HuH-7.5 (cell line): ENCODE results near the gene SBK3.
"Not testable (repeated sequence)": the region's sequence is repeated elsewhere in the genome, so short reads cannot be mapped to it uniquely, and the experiment has no call there.

Source experiments
- DNase-seq: peaks from one replicate; pipeline ENCODE4 v3.0.0; 2011; ENCODE audit warnings: low spot score

SBK3 gene, protein sequence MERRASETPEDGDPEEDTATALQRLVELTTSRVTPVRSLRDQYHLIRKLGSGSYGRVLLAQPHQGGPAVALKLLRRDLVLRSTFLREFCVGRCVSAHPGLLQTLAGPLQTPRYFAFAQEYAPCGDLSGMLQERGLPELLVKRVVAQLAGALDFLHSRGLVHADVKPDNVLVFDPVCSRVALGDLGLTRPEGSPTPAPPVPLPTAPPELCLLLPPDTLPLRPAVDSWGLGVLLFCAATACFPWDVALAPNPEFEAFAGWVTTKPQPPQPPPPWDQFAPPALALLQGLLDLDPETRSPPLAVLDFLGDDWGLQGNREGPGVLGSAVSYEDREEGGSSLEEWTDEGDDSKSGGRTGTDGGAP

DNA sequence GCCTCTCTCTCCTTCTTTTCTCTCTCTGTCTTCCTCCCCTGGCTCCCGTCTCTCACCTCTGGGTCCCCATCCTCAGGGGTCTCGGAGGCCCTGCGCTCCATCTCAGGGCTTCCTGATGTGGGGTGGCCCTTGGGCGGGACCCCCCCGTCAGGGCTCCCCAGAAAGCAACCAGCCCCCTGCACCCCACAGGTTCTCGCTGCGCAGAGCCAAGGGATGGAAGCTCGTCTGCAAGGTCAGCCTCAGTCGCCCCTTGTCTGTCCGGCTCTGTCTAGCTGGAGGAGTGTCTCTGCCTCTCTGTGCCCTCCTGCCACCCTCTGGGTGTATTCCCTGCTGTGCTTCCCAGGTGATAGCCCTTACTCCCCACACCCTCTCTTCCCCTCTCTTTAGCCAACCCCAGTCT, at the start of gene SBK3:
SBK3 (minus strand) TSS at position 101 of the 400 bp plus-strand sequence; CDS start at position 101, 0 bp downstream.
- DNase-seq = no peak

DNA sequence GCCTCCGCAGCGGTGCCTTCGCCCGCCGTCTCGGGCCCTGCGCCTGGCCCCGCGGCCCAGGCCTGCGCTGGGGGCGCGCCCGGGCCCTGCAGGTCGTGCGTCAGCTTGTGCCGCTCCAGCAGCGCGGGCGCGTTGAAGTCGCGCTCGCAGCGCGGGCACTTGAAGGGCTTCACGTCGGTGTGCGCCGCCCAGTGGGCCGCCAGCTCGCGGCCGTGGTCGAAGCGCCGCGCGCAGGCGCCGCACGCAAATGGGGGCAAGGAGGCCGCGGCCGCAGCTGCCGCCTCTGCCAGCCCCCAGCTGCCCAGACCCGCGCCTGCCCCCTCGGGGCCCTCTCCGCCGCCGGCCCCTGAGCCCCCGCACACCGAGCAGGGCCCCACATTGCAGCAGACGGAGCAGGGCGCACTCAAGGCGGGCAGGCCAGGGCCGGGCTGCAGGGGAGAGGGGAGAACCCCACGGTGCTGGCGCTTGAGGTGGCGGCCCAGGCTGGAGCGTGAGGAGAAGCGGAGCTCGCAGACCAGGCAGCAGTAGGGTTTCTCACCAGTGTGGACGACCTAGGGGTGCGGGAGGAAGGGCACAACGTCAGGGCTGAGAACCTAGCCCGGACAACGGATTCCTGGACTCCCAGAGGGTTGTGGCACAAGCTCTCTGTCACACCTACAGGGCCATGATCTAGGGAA, 47.9 kb upstream of the SBK3 start:
- no peak for DNase-seq

DNA sequence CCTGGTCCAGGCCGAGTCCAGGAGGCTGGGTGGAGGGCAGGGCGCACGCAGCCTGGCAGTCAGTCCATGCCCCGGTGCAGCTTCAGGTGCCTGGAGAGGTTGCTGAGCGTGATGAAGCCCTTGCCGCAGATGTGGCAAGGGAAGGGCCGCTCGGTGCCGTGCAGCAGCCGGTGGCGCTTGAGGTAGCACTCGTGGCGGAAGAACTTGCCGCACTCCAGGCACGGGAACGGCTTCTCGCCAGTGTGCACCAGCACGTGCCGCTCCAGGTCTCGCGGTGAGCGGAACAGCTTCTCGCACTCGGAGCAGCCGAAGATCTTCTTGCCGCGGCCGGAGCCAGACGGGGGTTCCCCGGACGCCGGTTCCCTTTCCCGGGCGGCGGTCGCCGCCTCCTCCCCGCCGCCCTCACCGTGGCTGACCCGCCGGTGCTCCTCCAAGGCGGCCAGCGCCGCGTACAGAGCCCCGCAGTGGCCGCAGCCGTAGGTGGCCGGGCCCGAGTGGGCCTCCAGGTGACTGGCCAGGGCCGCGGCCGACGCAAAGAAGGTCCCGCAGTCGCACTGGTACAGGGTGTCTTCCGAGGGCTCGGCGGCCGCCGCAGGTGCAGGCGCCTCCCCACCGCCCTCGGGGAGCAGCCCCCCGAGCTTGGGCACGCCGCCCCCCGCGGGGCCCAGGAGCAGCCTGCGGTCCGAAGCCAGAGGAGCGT, 47.2 kb upstream of the SBK3 start:
- DNase-seq = no peak

DNA sequence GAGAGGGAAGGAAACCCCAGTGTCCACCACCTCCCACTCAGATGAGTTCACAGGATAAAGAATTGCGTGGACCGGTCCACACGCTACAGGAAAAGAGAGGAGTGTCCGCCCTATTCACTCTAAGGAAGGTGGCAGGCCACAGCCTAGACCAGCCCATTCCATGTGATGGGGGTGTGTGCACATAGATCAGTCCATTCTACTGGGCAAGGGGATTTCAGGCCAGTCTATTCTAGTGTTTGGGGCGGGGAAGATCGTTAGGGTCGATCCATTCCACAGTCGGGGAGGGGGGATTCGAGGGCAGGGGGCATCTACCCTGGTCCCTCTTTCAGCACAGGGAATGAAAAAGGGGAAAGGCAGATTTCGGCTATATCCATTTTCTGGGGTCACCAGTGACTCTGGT, 46.2 kb upstream of the SBK3 start:
- no peak for DNase-seq

DNA sequence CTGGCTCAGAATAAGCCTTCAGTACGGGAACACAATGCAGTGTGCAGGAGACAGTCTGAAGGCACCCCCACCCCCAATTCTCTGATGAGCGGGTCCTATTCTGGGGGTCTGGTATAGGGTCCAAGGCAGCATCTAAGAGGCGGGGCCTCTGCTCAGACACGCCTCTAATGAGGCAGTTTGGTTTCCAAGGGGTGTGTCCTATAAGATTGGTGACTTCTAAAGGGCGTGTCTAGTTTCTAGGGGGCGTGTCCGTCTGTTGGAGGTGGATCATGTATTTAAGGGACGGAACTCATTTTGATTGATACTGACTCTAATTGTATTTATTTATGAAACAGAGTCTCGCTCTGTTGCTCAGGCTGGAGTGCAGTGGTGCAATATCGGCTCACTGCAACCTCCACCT, 45.3 kb upstream of the SBK3 start:
- no peak for DNase-seq

DNA sequence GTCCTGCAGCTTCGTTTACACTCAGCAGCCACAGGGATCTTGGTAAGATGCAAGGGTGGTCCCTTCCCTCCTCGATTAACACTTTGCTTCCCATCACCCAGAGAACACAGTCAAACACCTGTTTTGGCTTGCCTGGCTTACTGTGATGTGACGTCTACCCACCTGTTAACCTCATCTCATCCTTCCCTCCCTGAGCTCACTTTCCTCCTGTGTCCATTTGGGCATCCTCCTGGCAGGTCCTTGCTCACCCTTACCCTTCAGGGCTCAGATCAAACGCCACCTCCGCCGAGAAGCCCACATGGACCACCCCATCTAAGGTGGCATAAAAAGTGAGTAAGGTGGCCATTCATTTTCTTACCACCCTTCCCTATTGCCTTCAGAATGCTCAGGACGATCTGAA, 44.8 kb upstream of the SBK3 start:
- DNase-seq = no peak

DNA sequence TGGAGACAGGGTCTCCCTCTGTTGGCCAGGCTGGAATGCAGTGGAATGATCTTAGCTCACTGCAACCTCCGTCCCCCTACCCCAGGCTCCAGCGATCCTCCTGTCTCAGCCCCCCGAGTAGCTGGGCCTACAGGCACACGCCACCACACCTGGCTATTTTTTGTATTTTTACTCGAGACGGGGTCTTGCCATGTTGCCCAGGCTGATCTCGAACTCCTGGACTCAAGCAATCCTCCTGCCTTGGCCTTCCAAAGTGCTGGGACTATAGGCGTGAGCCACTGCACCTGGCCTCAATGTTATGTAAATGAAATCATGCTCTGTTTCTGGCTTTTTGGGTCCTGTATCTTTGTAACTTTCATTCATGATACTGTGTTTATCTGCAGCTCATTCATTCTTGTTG, 43.4 kb upstream of the SBK3 start:
- DNase-seq = no peak

DNA sequence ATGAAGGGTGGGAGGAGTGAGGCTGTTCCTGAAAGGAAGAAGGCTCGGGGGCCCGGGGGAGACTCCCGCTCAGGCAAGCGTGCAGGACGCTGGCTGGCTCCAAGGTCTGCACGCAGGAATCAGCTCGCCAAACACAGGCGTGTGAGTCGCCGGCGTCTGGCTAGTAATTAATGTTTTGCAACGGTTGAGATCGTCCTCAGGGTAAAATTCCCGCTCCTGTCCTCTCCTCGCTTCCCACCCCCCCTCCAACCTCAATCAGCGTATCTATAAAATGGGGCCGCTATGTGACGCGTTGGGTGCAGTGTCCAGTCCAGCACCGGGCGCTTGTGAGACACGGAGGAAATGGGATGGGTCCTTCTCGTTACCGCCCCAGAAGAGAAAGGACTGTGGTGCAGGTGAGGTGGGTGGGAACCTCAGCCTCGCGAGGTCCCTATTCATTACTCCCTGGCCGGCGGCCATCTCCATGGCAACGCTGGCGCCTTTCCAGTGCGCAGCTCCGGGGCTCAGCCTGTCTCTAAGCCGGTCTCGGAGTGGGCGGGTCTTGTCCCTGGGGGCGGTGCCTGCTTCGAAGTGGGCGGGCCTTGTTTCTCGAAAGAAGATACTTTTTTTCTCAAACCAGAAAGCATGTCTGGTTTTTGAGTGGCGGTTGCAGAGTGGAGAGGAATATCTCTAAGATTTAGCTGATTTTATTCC, 41.8 kb upstream of the SBK3 start:
- peak; percentile 99 for DNase-seq

DNA sequence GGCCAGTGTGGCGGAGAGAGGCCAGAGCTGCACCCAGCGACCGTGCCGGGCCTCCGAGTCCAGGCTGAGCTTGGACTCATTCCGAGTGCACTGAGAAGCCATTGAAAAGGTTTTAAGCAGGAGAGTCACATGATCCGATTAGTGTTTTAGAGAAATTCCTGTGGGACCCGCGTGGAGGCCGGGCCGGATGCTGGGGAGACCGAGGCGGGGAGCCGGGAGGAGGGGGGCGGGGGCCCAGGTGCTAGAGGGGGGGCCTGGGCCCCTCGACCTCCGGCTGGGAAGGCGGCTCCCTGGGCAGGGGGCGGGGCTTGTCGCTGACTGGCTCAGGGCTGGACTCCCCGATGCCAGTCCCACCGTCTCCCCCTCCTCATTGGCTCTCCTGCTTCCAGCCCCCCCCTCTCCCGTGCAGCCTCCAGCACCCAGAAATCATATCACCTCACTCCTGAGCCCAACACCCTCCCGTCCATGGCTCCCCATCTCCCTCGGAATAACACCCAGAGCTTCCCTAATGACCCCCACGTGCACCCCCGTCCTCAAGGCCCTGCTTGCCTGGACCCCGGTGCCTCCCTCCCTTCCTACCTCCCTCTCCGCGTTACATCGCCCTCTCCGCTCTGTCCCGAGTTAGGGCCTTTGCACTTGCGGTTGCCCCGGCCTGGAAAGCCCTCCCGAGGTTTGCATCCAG, 40.5 kb upstream of the SBK3 start:
- DNase-seq = peak; percentile 71

DNA sequence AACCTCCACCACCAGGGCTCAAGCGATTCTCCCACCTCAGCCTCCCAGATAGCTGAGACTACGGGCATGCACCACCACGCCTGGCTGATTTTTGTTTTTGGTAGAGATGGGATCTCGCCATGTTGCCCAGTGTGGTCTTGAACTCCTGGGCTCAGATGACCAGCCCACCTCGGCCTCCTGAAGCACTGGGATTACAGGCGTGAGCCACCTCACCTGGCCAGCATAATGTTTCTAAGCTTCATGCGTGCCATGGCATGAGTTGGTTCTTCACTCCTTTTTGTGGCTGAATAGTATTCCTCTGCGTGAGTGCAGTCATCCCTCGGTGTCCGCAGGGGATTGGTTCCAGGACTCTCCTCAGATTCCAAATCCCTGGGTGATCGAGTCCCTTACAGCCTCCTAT, 39.5 kb upstream of the SBK3 start:
- no peak for DNase-seq

DNA sequence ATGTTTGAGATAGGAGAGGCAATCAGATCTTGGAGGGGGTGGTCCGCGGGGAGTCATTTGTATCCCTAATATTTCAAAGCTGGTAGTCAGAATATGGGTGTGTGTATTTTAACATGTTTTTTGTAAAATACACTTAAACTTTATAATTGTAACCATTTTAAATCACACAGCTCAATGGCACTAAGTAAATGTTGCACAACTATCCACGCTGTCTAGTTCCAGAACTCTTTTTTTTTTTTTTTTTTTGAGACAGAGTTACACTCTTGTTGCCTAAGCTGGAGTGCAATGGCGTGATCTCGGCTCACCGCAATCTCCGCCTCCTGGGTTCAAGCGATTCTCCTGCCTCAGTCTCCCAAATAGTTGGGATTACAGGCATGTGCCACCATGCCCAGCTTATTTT, 38.6 kb upstream of the SBK3 start:
- not testable (repeated sequence) for DNase-seq

DNA sequence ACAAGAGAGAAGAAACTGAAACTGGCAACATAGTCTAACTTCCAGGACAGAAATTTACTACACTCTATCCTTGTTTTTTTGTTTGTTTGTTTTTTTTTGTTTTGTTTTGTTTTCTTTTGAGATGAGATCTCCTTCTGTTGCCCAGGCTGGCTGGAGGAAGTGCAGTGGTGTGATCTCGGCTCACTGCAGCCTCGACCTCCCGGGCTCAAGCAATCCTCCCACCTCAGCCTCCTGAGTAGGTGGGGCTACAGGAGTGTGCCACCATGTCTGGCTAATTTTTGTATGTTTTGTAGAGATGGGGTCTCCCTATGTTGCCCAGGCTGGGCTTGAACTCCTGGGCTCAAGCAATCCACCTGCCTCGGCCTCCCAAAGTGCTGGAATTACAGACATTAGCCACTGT, 36.9 kb upstream of the SBK3 start:
- not testable (repeated sequence) for DNase-seq

DNA sequence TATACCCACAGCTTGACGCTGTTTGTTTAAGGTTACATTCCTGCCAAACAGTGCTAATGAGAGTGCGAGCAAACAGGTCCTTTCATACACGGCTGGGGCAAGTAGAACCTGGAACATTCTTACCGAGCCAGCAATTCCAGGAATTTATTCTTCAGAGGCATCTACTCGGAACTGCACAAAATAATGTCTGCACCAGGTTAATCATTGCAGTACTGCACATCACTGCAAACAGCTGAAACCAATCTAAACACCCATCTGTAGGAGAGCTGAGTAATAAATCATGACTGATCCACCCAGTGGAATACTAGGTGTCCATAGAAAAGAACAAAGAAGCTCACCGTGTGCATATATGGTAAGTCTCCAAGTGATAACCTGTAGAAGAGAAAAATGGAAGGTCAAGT, 36.5 kb upstream of the SBK3 start:
- no peak for DNase-seq

DNA sequence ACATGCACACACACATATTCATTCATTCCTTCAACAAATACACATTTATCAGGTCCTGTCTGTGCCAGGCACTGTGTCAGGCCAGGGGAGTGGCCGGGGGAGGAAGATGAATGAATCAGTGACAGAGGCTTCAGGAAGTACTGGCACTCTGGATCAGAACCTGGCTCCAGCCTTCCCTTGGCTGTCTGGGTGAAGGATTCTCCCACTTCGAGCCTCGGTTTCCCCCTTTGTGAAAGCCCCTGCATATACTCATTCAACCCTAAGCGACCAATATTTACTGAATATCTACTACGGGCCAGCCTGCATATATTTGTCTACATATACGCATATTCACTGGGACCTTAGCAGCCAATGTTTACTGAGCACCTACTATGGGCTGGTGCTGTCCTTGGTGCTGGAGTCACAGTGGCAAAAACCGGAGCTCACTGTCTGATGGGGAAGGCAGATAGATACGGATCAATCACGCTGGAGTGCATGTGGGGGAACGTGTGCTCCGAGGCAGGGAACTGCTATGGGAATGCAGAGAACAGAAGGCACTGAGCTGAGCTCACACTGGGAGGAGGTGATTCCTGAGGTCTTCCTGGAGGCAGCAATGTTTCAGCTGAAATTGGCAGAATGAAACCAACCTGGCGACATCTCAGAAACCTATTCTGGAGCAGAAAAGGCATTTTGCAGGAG, 35.9 kb upstream of the SBK3 start:
- DNase-seq = no peak

DNA sequence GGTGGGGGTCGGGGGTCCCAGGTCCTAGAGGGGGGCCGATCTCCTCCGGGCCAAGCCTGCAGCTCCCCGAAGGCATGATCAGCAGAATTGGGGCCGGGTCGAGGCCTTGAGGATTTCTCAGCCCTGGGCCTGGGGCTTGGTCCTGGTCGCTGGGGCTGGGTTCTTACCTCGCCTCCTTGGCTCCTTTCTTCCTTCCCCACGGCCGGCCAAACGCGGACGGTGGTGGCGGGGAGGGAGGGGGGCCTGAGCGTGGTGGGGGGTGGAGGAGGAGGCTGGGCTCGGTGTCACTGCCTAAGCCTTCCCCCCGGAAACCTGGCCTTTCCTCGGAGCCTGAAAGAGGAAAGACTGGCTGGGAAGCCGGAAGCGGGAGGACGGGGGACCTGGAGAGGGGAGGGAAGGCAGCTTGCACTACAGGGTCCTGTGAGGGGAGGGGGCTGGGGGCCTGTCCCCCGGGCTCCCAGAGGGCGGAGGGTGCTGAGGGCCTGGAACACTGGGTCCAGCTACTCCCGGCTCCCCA, 35.3 kb upstream of the SBK3 start, which contains the start of gene ZNF579:
ZNF579 (minus strand) TSS at position 221 of the 517 bp plus-strand sequence. CDS start 1,209 bp downstream, outside the sequence.
- DNase-seq = peak; percentile 96

DNA sequence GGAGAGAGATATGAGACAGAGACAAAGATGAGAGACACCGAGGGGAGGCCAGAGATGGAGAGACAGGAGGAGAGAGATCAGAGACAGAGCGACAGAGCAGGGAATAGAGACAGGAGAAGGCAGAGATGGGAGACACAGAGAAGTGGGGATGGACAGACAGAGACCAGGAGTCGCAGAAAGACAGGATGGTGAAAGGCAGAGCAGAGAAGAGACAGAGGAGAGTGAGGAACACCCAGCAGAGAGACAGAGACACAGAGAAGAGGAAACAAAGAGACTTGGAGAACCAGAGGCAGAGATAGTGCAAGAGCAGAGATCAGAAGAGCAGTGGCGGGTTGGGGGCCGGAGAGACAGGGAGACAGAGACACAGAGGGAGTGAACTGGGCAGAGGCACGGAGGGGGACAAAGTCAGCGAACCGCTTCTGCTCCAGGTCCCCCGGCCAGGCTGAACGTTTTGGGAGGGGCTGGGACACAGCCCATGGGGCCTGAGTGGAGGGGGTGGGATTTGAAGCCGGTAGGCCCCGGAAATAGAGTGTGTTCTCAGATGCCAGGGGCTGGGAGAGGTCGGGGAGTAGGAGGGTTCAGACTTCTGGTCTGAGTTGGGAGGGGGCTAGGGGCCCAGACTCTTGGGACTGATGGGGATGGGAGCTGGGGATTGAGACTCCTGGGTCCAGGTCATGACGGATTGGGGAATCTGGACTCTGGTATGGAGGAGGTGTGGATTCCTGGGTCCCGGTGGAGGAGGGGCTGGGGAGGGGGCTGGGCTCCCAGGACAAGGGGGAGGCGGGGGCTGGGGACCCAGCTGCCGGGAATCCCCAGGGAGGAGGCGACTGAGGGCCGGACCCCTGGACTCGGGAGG, 34.7 kb upstream of the SBK3 start:
- DNase-seq = peak; percentile 55

DNA sequence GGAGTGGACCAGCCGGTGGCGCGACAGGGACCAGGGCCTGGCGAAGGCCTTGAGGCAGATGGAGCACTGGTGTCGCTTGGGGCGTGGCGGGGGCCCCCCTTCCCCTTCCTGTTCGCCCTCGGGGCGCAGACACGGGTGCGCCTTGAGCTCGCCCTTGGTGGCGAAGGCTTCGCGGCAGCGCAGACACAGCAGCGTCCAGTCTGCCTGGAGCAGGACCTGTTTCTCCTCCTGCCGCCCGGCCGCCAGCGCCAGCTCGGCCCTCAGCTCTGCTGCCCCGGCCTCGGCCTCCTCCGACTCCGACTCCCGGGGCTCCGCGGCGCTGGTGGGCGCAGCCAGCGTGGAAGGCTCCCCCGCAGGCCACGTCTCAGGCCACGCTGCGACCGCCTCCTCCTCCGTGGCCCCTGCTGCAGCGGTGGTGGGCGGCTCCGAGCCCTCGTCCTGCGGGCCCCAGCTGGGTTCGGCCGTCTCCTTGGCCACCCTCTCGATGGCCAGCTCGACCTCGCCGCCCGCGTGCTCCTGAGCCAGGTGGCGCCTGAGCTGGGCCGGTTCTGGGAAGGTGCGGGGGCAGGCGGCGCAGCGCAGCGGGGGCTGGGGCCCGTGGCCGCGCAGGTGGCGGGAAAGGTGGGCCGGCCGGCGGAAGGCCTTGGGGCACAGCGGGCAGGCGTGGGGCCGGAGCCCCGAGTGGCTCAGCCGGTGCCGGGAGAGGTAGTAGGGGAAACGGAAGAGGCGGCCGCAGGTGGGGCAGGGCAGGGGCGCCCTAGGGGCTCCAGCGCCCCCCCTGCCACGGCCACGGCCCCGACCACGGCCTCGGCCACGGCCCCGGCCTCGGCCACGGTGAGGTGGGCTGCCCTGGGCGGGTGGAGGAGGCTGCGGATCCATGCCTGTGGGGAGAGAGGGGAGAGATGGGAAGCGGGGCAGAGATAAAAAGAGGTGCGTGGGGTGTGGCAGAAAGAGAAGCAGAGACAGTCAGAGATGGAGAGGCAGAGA, 33.7 kb upstream of the SBK3 start:
- DNase-seq = no peak

DNA sequence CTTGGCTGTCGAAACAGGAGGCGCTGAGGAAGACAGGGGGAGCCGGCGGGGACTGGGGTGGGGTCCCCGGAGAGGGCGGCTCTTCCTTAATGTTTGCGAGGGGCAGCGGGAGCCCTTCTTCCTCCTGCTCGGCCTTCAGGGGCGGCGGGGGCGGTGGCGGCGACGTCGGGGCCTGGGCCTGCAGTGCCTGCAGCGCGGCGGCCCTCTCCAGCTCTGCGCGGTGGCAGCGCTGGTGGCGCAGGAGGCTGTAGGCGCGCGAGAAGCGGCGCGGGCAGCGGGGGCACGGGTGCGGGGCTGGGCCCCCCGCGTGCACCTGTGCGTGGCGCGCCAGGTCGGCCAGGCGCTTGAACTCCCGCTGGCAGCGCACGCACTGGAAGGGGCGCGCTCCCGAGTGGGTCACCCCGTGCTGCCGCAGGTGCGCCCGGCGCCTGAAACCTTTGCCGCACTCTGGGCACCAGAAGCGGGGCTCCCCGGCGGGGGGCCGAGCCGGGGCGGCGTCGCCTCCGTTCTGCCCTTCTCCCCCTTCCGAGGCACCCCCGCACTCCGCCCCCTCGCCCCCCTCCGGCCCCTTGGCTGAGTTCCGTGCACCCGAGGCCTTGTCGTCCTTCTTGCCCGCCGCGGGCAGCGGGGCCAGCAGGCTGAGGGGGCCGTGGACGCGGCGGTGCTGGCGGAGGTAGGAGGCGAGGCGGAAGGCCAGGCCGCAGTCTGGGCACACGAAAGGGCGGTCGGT, 32.9 kb upstream of the SBK3 start:
- no peak for DNase-seq
